NCI-H1417 treated with DMSO at 0.1 percent for 48 hours (cell line): Measurements from ENCODE around the gene CLTB.

Experiments
- DNase-seq: peaks from one replicate; lab custom pipeline; 2025; lab: John Stamatoyannopoulos, UW

The CLTB gene

DNA sequence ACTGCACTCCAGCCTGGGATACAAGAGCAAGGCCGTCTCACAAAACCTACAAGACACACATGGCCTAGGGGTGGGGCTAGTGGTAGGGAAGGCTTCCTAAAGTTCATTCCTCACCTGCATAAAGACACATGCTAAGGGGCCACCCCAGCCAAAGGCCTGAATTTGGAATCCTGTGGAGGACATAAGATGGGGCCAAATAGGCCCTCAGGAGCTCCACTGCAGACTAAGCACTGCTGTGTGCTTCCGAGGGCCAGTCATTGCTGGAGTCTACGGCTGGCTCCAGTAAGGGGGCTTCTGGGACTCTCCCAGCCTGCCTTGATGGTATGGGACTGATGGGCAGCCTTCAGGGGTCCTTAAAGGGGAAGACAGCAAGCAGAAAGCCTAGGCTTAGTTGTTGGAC lies 33.6 kb downstream of the CLTB start:
- DNase-seq = no peak

DNA sequence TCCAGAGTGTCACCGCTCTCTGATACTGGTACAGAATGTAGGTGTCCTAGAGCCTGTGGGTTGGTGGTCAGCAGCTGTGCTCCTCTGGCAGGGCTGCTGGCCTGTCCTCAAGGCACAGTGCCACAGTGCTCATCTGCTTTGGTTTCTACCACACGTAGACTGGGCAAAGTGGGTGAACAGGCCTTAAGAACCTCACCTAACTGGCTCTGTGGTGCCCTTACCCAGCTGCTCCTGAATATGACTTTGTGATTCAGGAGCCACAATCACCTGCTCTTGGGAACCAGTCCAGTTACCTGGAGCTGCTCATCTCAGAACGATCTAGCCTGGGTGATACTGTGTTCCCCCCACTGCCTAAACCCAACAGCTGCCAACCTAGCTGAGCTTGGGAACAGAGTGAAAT lies 34.4 kb downstream of the CLTB start:
- DNase-seq = no peak

DNA sequence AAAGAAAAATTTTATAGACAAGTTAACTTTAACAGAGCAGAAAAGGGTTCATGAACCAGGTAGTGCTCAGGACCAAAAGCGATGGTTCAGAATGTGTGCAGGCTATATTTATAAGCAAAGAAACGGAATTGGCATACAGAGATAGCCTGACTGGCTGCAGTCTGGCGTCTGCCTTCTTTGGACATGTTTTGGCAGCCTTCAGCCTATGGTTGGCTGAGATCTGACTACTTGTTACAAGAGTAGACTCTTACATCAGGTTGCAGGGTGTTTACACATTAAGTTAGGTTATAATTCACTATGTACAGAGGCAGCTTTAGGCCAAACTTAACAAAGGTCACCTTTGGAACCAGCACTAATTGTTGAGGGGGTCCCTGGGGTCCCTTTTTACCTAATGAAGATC lies 34.9 kb downstream of the CLTB start:
- no peak for DNase-seq

DNA sequence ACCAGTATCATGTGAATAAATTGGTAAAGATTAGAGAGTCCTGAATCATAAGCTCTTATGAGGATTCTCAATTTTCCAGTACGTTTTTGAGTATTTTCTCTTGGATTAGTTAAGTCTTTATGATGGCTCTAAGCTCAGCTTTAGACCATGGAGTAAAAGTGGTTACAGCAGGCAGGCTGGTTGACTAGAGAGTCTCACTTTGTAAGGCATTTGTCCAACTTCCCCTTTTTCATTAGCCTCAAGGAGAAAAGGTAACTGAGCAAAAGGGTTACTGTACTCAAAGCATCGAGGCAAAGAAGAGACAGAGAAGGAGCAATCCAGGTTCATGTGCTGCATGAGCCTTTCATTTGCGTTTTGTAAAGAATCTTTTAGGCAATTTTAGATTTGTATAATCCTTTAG lies 36.5 kb downstream of the CLTB start:
- no peak for DNase-seq

DNA sequence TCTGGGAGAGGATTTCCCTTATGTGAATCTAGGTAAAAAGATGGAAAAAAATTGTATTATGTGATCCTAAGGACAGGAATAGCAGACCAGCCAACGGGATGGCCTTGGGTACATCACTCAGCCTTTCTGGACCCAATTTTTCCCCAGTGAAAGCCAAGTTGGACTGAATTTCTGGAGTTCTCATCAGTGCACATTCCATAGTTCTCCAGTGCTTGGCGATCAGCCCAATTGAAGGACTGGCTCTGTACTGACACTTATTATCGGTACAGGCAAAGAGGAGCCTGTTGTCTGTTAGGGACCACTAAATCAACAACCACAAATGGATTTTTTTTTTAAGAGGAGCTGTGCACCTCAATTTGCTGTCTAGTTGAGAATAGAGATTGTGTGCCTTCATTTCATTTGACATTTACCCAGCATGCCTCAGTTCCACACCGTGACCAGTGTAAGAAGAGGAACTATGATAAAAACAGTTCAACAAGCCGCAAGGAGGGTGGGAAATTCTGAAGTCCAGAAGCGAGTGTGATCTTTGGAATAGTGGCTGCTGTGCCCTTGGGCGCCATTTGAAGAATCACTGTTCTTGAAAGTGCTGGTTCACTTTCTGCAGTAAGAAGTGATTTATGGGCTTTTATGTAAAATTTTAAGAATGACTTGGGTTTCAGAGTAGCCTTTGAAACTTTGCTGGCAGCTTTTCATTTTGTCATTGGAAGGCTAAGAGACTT lies 43.1 kb downstream of the CLTB start:
- DNase-seq = no peak

DNA sequence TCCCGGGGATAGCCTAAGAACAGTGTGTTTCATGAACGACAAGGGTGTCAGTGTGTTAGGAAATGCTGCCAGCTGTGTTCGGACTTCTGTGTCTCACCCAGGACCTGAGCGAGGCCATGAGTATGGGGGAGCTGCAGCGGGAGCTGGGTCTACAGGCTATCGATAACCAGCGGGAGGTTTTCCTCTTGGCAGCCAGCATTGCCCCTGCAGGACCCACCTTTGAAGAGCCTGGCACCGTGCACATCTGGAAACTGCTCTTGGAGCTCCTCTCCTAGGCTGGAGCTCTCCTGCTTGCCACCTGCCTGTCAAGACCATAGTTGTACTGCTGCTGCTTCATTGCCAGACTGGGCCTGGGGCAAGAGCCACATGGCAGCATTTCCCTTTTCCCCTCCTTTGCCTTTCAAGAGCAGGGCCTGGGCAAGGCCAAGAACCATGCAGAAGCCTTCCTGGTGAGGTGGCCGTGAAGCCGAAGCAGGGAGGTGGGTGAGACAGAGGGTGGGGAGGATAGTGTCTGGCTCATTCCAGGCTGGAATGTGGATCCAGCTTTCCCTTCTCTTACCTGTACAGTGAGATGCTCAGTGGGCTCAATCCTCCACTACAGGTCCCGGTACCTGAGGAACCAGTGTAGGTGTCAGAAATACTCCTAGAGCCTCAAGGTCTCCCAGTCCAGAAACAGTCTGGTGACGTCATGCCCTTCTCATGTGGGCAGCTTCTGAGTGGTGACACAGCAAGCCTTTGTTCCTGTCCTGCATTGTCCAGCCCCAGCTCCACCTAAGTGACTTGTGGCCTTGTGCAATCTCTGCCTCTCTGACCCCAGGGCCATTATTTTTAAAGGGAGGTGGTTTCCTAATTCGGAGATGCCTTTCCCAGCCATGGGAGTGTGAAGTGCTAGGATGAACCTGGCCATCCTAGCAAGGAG lies 44.5 kb downstream of the CLTB start:
- no peak for DNase-seq

DNA sequence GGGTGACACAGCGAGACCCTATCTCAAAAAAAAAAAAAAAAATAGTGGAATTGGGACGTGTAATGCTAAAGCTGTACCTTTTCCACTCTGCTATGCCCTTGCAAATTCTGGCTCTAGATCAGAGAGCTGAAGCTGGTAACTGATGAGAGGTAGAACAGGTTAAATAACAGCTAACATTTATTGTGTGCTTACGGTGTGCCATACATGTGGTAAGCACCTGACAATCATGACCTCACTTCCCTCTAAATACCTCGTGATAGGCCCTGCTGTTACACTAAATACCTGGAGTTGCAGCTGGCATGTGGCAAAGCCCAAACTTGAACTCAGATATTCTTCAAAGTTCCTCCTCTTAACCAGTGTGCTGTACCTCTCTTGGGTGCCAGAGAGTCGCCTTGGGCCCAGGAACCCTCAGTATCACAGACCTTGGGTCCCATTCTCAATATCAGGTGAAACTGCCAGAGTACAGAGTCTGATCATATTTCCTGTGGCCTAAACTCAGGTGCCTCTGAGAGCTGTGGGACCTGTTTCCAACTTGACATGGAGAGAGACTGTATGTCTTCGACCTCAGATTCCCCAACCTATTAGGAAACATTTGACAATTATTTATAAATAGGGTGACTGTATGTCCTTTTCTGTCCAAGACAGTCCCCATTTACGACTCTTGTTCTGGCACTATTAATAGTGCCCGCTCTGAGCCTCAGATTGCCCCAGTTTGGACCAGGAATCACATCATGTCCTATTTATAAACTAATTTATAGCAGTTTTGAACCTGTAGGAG lies 46.2 kb downstream of the CLTB start:
- no peak for DNase-seq

DNA sequence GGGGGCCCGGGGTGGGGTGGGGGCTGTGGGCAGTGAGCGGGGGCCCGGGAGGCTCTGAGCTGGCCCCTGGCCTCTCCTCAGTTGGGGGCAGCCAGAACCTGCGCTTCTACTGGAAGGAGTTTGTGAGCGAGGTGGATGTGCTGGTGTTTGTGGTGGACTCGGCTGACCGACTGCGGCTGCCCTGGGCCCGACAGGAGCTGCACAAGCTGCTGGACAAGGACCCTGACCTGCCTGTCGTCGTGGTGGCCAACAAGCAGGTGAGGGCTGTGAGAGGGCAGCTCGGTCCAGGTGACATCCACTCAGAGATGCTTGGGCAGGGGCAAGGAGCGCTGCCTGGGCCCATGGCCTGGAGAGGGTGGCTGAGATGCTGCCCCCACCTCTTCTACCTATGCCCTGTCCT lies 47.6 kb downstream of the CLTB start:
- DNase-seq = no peak

DNA sequence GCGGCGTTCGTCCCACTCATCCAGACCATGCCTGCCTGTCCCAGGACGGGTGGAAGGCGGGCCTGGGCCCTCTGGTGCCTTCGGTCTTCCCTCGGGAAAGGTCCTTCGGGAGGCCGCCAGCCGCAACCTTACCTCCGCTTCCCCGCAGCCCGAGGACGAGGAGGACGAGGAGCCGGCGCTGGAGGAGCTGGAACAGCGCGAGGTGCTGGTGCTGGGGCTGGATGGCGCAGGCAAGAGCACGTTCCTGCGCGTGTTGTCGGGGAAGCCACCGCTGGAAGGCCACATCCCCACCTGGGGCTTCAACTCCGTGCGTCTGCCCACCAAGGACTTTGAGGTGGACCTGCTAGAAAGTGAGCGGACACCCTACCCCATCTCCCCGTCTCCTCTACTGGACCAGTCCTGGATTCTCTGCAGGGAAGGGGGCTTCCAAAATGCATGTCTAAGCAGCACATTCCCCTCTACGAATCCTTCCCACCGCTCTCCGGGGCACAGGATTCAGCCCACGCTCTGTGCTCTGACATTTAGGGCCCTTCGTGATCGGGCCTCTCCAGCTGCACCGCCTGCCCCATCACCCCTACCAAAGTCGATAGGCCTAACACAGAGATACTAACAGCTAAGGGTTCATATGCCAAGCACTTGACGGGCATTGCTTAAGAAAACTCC lies 50.0 kb downstream of the CLTB start:
- DNase-seq = no peak

DNA sequence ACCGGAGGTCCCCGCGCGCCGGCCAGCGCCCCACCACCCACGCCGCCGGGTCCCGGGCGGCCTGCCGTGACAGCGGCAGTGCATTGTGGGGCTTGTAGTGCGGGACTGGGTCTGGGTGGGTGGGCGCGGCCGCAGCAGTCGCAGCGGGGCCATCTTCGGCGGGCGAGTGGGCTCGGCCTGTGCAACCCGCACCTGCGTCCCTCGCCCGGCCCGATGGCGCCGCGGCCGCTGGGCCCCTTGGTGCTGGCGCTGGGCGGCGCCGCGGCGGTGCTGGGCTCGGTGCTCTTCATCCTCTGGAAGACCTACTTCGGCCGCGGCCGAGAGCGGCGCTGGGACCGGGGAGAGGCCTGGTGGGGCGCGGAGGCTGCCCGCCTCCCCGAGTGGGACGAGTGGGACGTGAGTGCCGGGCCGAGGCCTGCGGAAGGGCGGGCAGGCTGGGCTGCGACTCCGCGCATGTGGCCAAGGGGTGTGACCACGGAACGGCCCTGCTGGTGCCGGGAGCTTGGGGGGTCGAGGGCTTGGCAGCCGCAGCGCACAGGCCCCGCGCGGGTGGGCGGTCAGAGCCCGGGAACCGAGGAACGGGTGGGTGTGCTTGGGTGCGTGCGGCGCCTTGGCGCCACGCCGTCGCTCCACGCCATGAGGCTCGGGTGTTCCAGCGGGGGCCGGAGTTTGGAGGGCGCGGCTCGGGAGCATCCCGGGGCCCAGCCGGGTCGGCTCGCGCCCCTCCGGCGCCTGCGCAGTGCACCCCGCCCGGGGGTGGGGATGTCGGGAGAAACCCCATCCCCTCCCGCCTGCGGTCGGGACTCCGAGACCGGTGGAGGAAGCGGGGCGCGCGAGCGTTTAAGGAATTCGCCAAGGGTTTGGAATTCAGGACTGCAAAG lies 50.7 kb downstream of the CLTB start, which contains the start of gene ARL10:
TSS of gene ARL10 (plus strand) at position 137 of the 881 bp plus-strand sequence. CDS start at position 214, 77 bp downstream.
- DNase-seq = no peak

DNA sequence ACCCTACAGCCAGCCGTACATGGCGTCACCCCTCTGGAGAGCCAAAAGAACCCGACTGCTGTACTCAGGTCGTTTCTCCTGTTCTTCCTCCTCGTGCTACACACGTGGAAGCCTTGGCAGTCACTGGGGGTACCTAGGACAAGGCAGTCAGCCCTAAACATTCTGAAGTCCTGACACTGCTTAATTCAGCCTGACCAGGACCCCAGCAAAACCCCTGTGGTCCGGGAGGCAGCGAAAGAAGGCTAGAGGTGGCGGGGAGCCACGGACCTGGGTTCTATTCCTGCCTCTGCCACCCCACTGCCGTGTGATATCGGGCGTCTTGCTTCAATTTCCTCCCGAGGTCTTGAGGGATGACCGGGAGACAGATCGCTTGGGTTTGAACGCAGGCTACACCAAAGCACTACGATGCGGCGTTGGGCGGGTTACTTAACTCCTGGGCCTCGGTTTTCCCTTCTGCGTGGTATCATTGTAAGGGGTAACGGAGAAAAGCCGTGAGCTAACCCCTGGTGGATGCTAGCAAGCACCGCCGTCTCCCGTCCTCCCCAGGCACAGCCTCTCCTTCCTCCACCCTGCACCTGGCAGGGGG lies 51.5 kb downstream of the CLTB start:
- DNase-seq = no peak

DNA sequence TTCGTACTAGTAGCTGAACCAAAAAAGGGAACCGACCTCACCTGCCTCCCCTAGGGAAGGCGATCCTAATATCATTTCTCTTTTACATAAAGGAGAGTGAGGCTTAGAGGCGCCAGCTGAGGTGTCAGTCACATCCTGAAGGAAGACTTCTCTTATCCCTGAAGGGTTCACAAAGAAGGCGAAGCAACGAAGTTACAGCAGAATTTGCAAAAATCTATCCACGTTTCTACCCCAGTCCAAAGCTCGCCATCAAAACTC lies 54.2 kb downstream of the CLTB start:
- no peak for DNase-seq

DNA sequence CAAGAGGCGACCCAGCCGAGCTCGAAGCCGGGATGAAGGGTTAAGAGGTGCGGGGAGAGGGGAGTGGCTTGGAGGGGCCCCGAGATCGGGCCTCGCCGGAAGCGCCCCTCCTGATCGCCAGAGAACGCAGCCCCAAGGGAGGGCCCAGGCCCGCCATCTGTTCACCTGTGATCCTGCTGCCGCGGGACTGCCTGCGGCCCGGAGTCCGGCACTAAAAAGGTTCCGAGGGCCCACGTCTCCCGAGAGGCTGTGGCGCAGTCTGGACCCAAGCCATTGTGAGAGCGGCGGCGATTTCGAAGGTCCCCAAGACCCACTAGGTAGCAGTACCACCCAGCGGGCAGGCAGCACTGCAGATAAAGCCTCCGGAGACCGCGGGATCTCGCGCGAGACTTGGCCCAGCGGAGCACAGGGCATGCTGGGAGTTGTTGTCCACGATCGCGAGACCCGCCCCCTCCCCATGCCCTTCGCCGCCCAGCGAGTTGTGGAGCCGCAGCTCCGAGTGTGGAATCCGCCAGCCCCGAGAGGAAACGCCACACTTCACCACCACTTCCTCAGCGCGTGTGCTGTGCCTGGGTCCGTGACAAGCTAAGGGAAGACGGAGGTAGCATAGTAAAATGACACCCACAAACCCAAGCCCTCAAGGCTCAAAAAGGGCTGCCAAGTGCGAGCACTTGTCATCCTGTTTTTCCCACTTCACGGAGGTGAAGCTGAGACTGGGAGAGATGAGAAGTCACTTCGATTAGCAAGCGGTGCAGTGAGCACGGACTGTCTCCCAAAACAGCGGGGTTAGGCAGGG lies 54.7 kb downstream of the CLTB start, which contains the start of gene KIAA1191:
TSS of gene KIAA1191 (minus strand) at position 328 of the 796 bp plus-strand sequence. CDS start 2,256 bp downstream, outside the sequence.
- peak; percentile 15 for DNase-seq

DNA sequence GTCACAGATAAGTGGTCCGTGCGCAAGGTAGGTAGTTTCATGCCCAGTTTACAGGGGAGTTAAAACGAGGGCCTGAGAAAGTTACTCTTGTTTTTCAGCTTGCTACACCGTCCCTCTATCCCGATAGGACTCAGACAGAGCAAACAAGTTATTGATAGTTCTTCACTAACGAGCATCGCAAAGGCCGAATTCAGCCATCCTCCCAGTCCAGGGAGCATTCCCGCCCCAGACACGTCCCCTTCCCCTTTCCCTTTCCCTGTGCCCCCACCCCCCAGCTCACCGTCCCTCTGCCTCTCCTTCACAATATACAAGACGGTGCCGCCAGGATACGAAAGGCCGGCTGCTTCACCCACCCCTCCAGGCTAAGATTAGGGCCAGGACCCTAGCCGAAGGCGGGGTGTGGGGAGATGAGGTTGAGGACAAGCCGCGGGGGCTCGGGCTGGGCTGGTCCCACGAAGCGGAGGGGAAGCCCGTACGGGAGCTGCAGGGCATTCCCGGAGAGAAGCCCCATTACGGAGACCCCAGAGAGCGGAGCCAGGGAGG lies 55.4 kb downstream of the CLTB start:
- DNase-seq = no peak

DNA sequence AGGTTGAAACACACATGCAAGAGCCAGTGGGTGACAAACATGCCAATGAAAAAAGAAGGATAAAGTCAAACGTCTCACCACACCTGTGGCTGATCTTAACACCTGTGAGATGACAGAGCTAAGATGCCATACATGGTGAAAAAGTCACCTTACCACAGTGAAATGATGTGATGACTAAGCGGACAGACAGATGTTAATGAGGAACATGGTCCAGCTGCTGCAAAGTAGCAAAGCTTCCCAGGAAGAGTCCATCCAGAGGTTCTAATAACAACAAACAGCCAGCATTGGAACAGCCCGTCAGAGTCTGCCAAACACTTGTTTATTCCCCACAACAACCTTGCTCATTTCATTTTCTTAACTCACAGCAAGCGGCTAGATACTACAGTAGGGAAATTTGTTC lies 56.7 kb downstream of the CLTB start:
- DNase-seq = no peak

DNA sequence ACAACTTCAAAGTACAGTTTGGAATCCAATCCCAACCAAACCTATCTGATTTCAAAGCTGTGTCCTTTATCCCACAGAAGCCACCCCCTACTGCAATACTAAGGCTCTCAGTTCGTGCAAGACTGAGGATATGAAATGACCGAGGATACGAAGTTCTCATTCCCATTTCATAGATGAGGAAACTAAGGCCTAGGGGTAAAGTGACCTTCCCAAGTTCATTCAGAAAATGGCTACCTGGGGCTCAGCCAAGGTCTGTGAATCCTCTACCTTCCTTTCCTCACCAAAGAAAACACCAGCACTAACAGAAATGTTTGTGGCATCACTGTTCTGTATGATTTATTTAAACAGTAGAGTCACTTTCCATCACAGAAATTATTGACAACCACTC lies 60.2 kb downstream of the CLTB start:
- DNase-seq = no peak

DNA sequence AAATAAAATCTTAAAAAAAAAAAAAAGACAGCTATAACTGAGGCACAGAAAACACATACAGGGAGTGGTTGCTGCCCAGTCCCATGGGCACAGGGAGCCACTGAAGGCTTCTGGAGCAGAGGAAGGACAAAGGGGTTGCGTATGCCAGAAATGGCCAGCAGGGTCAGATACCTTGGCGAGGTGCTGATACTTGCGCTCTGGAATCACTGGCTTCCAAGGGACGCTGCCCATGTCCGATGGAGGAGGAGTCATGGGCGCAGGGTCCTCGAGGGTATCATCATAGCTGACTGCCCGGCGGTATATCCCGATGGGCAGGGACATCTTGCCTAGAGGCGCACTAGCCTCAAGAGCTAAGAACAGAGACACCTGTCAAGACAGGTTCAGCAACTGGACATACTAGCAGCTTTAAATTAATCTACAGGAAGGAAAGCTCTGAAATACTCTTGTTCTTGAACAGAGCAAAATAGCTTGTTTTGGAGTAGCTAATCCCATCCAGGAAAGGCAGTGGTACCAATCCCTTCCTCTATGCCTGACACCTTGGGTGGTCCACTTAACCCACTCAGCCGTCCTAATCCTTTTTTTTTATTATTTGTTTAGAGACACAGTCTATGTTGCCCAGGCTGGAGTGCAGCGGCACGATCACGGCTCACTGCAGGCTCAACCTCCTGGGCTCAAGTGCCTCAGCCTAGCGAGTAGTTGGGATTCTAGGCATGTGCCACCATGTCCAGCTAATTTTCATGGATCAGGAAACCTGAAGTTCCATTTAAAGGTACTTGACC lies 60.8 kb downstream of the CLTB start:
- no peak for DNase-seq

DNA sequence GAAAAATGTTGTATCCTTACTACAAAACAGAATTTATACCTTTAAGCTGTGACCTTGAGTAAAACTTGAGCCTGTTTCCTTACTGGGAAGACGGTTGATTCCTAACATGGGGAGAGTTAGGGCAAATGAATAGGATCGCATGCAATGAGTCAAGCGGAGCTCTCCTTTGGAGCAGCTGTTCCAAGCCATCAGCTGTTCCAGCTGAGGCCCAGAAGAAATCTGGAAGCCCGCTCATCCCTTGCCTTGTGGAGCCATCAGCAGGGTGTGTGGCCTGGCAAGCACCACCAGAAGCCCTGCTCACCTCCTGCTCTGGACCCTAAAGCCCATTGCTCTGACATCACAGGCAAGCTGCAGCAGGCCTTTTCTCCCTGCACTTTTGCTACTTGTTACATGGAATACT lies 62.8 kb downstream of the CLTB start:
- no peak for DNase-seq
